Liver (tissue), 9 donors: ENCODE measurements around the gene UTP25. TPM values are rescaled to one million over a fixed set of nuclear protein-coding genes. Genes with fewer than 3 reads are reported as not detected.
"Not testable (repeated sequence)": the region's sequence is repeated elsewhere in the genome, so short reads cannot be mapped to it uniquely, and the experiment has no call there.

ENCODE experiments used
- DNase-seq: peaks from one replicate; pipeline ENCODE4 v3.0.0-alpha.2; 2017; ENCODE audit warnings: low spot score
- H3K27ac ChIP-seq, 2 donors: one replicate each; pipeline ENCODE4 v1.7.0; 2013; ENCODE audit warnings: inconsistent platforms in 2 of 2, low read length in 2 of 2, control low read depth in 1 of 2, low read depth in 1 of 2, mild to moderate bottlenecking in 1 of 2
- H3K27me3 ChIP-seq, 4 donors: one replicate each; pipeline versions ENCODE4 v1.6.1 to v1.7.0; 2013; ENCODE audit warnings: low read length in 3 of 4, inconsistent platforms in 1 of 4, mild to moderate bottlenecking in 1 of 4, moderate library complexity in 1 of 4; ENCODE audit not compliant: control insufficient read depth in 4 of 4, insufficient read depth in 4 of 4
- H3K36me3 ChIP-seq, 4 donors: one replicate each; pipeline versions ENCODE4 v1.6.1 to v1.7.0; 2013; ENCODE audit warnings: low read length in 3 of 4, mild to moderate bottlenecking in 3 of 4, low read depth in 1 of 4, moderate library complexity in 1 of 4; ENCODE audit not compliant: control insufficient read depth in 4 of 4, insufficient read depth in 3 of 4
- H3K4me1 ChIP-seq, 4 donors: one replicate each; pipeline versions ENCODE4 v1.6.1 to v1.7.0; 2013; ENCODE audit warnings: low read length in 3 of 4, mild to moderate bottlenecking in 3 of 4, moderate library complexity in 1 of 4; ENCODE audit not compliant: control insufficient read depth in 4 of 4, insufficient read depth in 4 of 4
- H3K4me3 ChIP-seq, 3 donors: one replicate each; pipeline versions ENCODE4 v1.6.1 to v1.7.0; 2013; ENCODE audit warnings: low read length in 3 of 3, control low read depth in 1 of 3, low read depth in 1 of 3, mild to moderate bottlenecking in 1 of 3
- H3K9ac ChIP-seq, 2 donors: one replicate each; pipeline ENCODE4 v1.7.0; 2013; ENCODE audit warnings: low read length in 2 of 2, mild to moderate bottlenecking in 2 of 2, moderate library complexity in 2 of 2, control low read depth in 1 of 2, low read depth in 1 of 2
- H3K9me3 ChIP-seq, 4 donors: one replicate each; pipeline versions ENCODE4 v1.6.1 to v1.7.0; 2013; ENCODE audit warnings: low read length in 3 of 4; ENCODE audit not compliant: control insufficient read depth in 4 of 4
- EGR1 ChIP-seq, 2 donors: IDR thresholded peaks; 2 replicates each; pipeline ENCODE4 v1.6.1; 2016 to 2018; ENCODE audit warnings: antibody characterized with exemption in 2 of 2, low read depth in 2 of 2
- GABPA ChIP-seq, 2 donors: IDR thresholded peaks in 1 of 2; conservative IDR thresholded peaks in 1 of 2; 2 replicates each; pipeline ENCODE4 v1.6.1; 2016; ENCODE audit warnings: antibody characterized with exemption in 2 of 2, mild to moderate bottlenecking in 1 of 2, moderate library complexity in 1 of 2
- HNF4A ChIP-seq, 2 donors: conservative IDR thresholded peaks; 2 replicates each; pipeline ENCODE4 v1.6.1; 2016; ENCODE audit warnings: antibody characterized with exemption in 2 of 2, mild to moderate bottlenecking in 2 of 2
- HNF4G ChIP-seq: IDR thresholded peaks from 2 replicates; pipeline ENCODE4 v1.6.1; 2016; ENCODE audit warnings: antibody characterized with exemption
- REST ChIP-seq: IDR thresholded peaks from 2 replicates; pipeline ENCODE4 v1.6.1; 2016; ENCODE audit warnings: antibody characterized with exemption, mild to moderate bottlenecking
- SP1 ChIP-seq: IDR thresholded peaks from 2 replicates; pipeline ENCODE4 v1.6.1; 2018; ENCODE audit warnings: antibody characterized with exemption, mild to moderate bottlenecking
- TAF1 ChIP-seq: conservative IDR thresholded peaks from 2 replicates; pipeline ENCODE4 v1.6.1; 2016; ENCODE audit warnings: antibody characterized with exemption, mild to moderate bottlenecking
- YY1 ChIP-seq: IDR thresholded peaks from 2 replicates; pipeline ENCODE4 v1.6.1; 2016; ENCODE audit warnings: antibody characterized with exemption, mild to moderate bottlenecking
- WGBS: extraction: QIAGEN DNeasy Blood & Tissue Kit; methylation state at CpG from one replicate; pipeline ENCODE4 v1.1.7; 2013; 5-methylcytosine and 5-hydroxymethylcytosine counted together
- polyA plus RNA-seq, 2 donors: library from polyadenylated mRNA; stranded (reverse) in 1 of 2; unstranded in 1 of 2; fragments of 200-250 nt in 1 of 2; fragments of >200 nt in 1 of 2; fragmentation: Nextera tagmentation in 1 of 2; extraction: Ambion mirVana in 1 of 2; gene quantifications; one replicate each; pipeline versions ENCODE4 v1.2.1 to v1.2.3, GENCODE V29; 2013 to 2015
- total RNA-seq, 2 donors: library from RNA; depleted of rRNA; stranded (reverse); fragments of >200 nt; gene quantifications; one replicate each; pipeline ENCODE4 v1.2.3, GENCODE V29; 2014
- TF ChIP-seq, protein P1 (sequence below): fragments of 150-350 bp; IDR thresholded peaks from 2 replicates; pipeline ENCODE4 v1.5.1; 2017; ENCODE audit warnings: improper control_type of control experiment, low read depth, low read length; ENCODE audit not compliant: missing input control
- donor health status: healthy.
- donor health status: healthy.
- donor health status: healthy.
- donor health status: healthy.
- donor health status: healthy.

The UTP25 gene
- total and polyA plus RNA-seq, 4 donors: 2.4 to 7.7 (median 3.0) TPM

DNA sequence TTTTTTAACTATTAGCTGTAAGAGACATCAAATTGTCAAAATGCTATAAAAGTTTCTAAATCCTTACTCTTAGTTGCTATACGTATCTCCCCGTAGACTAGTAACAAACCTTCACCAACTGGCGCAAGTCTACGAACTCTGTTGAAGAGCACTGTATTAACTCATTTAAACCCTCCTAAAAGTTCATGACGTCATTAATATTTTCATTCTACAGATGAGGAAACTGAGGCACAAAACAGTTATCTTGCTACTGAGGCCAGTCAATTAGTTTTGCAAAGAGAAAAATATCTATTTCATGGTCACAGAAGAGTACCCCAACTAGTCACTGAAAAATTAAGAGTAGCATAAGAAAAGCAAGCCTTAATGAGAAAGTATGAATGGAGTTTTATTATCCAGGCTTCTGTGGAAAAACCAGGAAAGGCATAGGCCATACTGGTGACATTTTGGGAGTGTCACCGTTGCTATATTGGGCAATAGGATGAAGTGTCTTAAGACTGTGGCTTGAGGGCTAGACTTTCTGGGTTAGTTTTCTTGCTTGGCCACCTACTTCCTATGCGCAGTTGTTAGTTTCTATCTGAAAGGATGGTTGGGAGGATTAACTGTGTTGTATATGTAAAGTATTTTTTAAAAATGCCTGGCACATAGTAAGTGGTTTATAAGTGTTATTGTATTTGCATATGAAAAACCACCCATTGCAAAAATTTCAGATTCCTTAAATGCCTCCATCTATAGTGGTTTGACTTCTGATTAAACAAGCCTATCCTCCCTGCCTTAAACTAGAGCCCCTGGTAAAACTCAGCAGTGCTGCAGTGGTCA is 57.8 kb downstream of the UTP25 start:
- TF ChIP-seq TAF1 (no peak), GABPA (IDR thresholded peaks at IDR 0.05 in 1 of 2, conservative IDR thresholded peaks at IDR 0.05 in 1 of 2) (no peak), REST (no peak), HNF4A (conservative IDR thresholded peaks at IDR 0.05) (no peak), SP1 (no peak)
- TF ChIP-seq, protein P1, sequence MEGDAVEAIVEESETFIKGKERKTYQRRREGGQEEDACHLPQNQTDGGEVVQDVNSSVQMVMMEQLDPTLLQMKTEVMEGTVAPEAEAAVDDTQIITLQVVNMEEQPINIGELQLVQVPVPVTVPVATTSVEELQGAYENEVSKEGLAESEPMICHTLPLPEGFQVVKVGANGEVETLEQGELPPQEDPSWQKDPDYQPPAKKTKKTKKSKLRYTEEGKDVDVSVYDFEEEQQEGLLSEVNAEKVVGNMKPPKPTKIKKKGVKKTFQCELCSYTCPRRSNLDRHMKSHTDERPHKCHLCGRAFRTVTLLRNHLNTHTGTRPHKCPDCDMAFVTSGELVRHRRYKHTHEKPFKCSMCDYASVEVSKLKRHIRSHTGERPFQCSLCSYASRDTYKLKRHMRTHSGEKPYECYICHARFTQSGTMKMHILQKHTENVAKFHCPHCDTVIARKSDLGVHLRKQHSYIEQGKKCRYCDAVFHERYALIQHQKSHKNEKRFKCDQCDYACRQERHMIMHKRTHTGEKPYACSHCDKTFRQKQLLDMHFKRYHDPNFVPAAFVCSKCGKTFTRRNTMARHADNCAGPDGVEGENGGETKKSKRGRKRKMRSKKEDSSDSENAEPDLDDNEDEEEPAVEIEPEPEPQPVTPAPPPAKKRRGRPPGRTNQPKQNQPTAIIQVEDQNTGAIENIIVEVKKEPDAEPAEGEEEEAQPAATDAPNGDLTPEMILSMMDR: no peak
- WGBS: 81% methylated on average over 7 of the region's 7 CpGs
- DNase-seq: no peak
- Histone ChIP-seq H3K9ac (no peak overlapping the region), H3K27ac (no peak overlapping the region), H3K36me3 (no peaks in the 10 kb centered on the region), H3K27me3 (peaks cover 0 to 17% (median 3%) of the 10 kb centered on the region in 4 donors), H3K4me3 (no peak overlapping the region), H3K4me1 (no peaks in the 10 kb centered on the region), H3K9me3 (no peaks in the 10 kb centered on the region)

DNA sequence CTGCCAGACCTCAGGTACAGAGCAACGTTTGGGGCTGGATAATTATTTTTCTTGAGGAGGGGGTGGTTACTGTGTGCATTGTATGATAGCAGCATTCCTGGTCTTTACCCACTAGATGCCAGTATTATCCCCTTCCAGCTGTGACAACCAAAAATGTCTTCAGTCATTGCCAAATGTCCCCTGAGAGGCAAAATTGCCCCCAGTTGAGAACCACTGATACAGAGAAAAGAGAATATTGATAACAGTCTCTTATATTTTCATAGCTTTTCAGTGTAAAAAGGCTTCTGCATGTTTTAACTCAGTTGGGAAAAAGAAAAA is 58.4 kb downstream of the UTP25 start:
- Histone ChIP-seq H3K4me3 (no peak overlapping the region), H3K27me3 (peaks cover 0 to 17% (median 3%) of the 10 kb centered on the region in 4 donors), H3K9ac (no peak overlapping the region), H3K4me1 (no peaks in the 10 kb centered on the region), H3K36me3 (no peaks in the 10 kb centered on the region), H3K27ac (no peak overlapping the region), H3K9me3 (no peaks in the 10 kb centered on the region)
- DNase-seq: no peak
- 6% methylated on average over 1 of the region's 1 CpG for WGBS
- no peak for TF ChIP-seq HNF4G
- no peak for TF ChIP-seq EGR1 (IDR thresholded peaks at IDR 0.05; ENCODE audit: low read depth in 2 of 2)
- TF ChIP-seq YY1: no peak
- no peak for TF ChIP-seq GABPA (IDR thresholded peaks at IDR 0.05 in 1 of 2, conservative IDR thresholded peaks at IDR 0.05 in 1 of 2)

DNA sequence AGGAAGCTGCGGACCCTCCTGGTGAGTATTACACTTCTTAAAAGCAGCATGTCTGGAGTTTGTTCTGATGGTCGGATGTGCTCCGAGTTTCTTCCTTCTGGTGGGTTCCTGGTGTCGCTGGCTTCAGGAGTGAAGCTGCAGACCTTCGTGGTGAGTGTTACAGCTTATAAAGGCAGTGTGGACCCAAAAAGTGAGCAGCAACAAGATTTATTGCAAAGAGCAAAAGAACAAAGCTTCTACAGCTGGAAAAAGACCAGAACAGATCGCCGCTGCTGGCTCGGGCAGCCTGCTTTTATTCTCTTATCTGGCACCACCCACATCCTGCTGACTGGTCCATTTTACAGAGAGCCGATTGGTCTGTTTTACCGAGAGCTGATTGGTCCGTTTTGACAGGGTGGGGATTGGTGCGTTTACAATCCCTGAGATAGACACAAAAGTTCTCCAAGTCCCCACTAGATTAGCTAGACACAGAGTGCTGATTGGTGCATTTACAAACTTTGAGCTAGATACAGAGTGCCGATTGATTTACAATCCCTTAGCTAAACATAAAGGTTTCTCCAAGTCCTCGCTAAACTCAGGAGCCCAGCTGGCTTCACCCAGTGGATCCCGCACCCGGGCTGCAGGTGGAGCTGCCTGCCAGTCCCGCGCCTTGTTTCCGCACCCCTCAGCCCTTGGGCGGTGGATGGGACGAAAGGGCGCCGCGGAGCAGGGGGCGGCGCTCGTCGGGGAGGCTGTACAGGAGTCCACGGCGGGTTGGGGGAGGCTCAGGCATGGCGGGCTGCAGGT is 60.7 kb downstream of the UTP25 start:
- not testable (repeated sequence) for H3K27ac ChIP-seq, H3K9ac ChIP-seq, H3K4me3 ChIP-seq, H3K4me1 ChIP-seq, H3K9me3 ChIP-seq, H3K36me3 ChIP-seq, DNase-seq
- WGBS: 85% methylated on average over 31 of the region's 31 CpGs
- H3K27me3 ChIP-seq: peaks cover 0 to 17% (median 3%) of the 10 kb centered on the region in 4 donors
